Measurements from ENCODE around the gene MICAL2.
A peak's percentile ranks its signal among the peaks of the same experiment; 100 is the strongest.

The MICAL2 gene

DNA sequence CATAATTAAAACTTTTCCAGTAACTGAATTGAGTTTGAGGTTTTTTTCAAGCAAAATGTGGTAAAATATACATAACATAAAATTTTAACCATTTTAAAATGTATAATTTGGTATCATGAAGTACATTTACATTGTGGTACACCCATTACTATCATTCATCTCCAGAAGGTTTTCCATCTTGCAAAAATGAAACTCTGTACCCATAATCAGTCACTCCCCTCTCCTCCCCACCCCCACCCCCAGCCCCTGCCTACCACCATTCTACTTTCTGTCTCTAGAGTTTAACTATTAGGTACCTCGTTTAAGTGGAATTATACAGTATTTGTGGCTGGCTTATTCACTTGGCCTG, 63.7 kb downstream of the MICAL2 start:
- no peak for DNase-seq

DNA sequence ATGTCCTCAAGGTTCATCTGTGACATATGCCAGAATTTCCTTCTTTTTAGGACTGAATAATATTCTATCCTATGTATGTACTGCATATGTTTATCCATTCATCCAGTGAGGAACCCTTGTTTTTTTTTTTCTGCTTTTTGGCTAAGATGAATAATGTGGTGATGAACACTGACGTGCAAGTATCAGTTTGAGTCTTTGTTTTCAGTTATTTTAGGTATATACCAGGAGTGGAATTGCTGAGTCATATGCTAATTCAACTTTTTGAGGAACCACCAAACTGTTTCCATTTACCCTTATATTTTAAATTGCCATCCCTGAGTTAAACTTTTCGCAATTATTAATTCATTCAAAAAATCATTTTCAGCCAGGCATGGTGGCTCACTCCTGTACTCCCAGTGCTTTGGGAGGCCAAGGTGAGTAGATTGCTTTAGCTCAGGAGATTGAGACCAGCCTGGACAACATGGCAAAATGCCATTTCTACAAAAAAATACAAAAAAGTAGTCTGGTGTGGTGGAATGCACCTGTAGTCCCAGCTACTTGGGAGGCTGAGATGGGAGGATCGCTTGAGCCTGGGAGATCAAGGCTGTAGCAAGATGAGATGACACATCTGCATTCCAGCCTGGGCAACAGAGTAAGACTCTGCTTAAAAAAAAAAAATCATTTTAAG, 64.2 kb downstream of the MICAL2 start:
- no peak for DNase-seq

- no peak for DNase-seq
Observed at GRCh38 chr11:12175694-12176241, 65.4 kb downstream of the MICAL2 start.

DNA sequence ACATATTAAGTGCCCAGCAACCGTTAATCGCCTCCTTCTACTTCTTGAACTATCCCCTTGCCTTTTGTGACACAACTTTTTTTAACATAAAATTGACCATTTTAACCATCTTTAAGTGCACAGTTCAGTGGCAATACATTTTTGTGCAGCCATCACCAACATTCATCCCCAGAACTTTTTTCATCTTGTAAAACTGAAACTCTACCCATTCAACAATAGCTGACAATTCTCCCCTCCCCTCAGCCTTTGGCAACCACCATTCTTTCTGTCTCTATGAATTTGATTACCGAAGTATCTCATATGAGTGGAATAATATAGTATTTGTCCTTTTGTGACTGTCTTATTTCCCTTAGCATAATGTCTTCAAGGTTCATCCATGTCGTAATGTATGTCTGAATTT, 66.0 kb downstream of the MICAL2 start:
- no peak for DNase-seq

DNA sequence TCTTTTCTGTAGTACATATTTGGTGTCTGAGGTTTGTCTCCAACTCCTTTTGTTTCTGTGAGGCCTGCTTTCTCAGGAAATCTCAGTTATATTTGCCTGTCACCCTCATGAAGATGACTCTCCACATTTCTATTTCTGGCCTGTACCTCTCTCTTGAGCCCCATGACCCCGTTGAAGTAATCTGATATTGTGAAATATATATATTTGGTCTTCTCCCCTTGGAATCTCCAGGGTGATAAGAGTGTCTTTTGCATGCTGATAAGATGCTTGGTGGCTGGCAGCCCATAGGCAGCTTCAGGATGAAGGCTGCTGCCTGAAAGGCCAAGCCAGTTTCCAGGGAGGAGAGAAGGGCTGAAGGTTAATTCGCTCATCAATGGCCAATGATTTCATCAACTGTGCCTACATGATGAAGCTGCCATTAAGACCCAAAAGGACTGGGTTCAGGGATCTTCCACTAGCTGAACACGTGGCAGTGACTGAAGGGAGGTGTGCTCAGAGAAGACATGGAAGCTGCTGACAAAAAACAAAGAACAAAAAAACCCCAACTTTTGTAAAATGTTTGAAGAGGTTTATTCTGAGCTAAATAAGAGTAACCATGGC, 67.4 kb downstream of the MICAL2 start:
- no peak for DNase-seq

DNA sequence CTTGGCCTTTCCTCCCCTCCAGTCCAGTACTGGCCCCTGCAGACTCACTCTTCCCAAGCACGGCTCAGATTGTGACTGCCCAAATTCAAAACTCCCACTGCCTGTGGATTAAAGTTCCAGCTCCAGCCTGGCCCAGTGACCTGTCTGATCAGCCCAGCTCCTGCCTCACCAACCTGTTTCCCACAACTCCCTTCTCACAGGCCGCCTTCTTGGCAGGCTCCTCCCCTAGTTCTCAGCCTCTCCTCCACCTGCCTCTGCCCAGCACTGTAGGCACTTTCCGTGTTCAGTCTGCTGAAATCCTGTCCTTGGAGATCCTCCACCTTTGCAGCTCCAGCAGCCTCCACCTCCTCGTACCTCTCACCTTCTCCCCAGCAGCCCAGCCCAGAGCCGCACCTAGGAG, 68.6 kb downstream of the MICAL2 start:
- no peak for DNase-seq

GRCh38 chr11:12179531-12179930, 69.1 kb downstream of the MICAL2 start:
- no peak for DNase-seq

GRCh38 chr11:12180257-12181205, 70.1 kb downstream of the MICAL2 start:
- DNase-seq, result no peak

GRCh38 chr11:12182302-12182675, 71.9 kb downstream of the MICAL2 start:
- DNase-seq, result no peak

DNA sequence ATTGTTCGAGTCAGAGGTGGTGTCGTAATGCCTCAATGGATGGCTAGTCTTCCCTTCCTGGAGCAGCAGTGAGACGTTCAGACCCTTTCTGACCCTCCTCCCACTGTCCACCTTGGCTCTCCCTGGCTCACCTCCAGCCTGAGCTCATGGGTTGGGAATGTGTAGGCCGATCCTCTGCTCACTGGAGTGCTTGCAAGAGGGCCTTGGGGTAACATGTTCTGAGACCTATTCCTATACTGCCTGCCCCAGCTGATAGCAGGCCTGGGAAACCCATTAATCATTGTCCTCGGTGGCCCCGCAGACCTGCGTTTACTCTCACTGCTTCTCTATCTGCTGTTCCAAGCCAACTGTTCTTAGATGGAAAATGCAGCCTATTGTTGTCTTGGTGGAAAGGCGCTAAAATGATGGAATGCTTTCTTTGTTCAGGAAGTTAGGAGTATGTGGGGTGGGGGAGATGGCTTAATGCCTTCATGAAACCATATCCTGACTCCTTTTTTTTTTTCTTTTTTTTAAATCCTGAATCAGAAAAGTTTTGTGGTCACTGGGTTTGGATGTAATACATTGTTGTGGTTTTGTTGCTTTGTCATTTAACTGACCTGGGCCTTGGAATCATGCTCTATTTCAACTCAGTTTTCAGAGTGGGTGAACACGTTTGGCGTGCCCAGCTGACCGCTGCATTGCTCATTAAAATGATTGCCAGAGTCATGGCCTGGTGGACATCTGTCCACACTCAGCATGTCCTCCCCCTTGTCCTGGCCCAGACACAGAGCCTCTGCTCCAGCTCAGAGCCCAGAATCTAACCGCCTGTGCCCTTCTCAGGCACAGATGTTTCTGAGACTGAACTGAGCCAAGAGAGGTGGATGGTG, 72.5 kb downstream of the MICAL2 start:
- DNase-seq, result no peak

- DNase-seq, result no peak
Observed at GRCh38 chr11:12183827-12184620, 73.6 kb downstream of the MICAL2 start.

GRCh38 chr11:12184699-12185098, 74.3 kb downstream of the MICAL2 start:
- DNase-seq, result no peak

GRCh38 chr11:12185106-12185690, 74.8 kb downstream of the MICAL2 start:
- DNase-seq, result no peak

GRCh38 chr11:12185914-12186313, 75.5 kb downstream of the MICAL2 start:
- DNase-seq, result no peak

- DNase-seq, result no peak
Observed at GRCh38 chr11:12186701-12187100, 76.3 kb downstream of the MICAL2 start.

DNA sequence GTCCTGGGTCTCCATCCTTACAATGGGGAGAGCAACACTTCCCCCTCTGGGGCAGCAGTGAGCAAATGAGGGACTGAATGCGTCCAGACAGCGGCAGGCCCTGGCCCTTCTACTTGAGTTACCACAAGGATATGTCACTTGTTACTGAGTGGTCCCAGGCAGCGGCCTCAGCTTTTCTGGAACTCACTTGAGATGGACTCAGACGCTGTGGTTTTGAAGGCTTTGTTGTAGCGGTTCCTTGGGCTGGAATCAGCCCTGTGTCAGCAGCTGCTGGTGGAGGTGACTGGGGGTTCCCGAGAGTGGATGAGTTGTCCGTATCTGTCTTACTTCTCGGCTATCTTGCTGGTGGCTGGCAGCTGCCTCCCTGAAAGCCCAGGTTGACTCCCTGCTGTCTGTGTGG, 77.0 kb downstream of the MICAL2 start:
- no peak for DNase-seq

- DNase-seq, result no peak
Observed at GRCh38 chr11:12188548-12189317, 78.3 kb downstream of the MICAL2 start.

- DNase-seq, result peak in 1 of 2 experiments; percentile 21
Observed at GRCh38 chr11:12189543-12190235, 79.3 kb downstream of the MICAL2 start.

DNA sequence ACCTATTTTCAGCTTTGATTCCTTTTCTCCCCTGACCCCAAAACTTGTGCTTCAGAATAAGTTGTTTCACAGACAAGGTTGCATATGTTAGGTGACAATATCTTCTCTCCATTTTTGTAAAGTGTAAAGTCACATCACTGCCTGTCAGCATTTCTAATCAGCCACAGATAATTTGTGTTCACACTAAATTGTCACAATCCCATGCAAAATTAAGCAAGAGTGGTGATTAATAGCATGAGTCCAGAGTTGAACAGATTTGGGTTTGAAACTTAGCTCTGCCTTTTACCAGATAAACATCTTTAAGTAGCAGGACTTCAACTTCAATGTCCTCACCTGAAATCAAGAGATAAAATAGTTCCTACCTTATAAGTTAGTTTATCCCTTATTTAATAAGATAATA, 80.1 kb downstream of the MICAL2 start:
- no peak for DNase-seq
